IPS-11a (cell line): ENCODE results near the gene NR4A2.
"Not testable (repeated sequence)": the region's sequence is repeated elsewhere in the genome, so short reads cannot be mapped to it uniquely, and the experiment has no call there.

Experiments used
- H3K4me3 ChIP-seq: one replicate; pipeline ENCODE4 v1.5.1; 2013; ENCODE audit warnings: low read depth, low read length, control low read depth

The NR4A2 gene

DNA sequence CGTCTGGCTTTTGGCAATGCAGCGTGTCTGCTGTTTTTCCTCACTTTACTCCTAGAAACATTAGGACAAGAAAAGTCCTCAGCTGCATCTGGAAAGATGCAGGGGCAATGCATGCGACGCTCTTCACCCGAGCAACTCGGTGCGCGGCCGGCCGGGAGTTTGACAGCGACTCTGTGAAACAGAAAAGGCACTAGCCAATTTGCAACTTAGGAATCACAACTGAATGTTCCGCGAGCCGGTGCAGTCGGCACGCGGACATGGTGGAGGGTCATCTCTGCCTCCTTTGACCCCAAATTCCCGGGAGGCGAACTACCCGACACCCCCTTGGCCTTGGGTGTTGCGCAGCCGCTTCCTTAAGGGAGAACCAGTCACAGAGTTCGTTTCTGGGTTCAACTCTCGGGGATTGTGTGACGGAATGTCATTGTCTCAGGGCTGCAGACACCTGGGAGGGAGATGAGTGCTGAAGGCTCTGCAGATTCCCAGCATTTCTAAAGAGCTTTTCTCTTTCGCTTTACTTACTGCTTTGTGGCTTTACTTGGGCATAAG, 9.8 kb downstream of the NR4A2 start:
- peak overlapping the region; percentile 30 for H3K4me3 ChIP-seq

- no peak overlapping the region for H3K4me3 ChIP-seq
These were observed 10.4 kb downstream of the NR4A2 start for GRCh38 chr2:156322051-156322685.

GRCh38 chr2:156321243-156321904, 11.1 kb downstream of the NR4A2 start:
- H3K4me3 ChIP-seq: no peak overlapping the region

GRCh38 chr2:156320486-156321098, 11.9 kb downstream of the NR4A2 start:
- peak overlapping the region; percentile 21 for H3K4me3 ChIP-seq

GRCh38 chr2:156319811-156320485, 12.6 kb downstream of the NR4A2 start:
- H3K4me3 ChIP-seq: peak overlapping the region; percentile 21

DNA sequence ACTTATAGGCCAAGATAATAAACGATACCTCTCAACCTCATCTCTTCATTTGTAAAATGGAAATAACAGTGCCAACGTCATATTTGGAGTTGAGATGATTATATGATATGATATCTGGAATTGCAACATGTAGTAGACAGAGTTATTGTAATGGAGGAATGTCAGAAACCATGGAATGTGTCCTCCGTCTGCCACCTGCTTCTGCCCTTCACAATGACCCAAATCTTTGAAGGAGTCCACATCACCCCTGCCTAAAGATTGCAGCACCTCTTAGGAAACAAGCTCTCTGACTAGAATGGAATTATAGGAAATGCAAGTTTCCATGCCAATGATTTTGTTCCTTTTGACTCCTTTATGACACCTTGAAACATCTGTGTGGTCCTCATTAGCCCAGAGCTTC, 14.9 kb downstream of the NR4A2 start:
- H3K4me3 ChIP-seq: no peak overlapping the region

- H3K4me3 ChIP-seq: no peak overlapping the region
These were observed 20.5 kb downstream of the NR4A2 start for GRCh38 chr2:156311976-156312375.

DNA sequence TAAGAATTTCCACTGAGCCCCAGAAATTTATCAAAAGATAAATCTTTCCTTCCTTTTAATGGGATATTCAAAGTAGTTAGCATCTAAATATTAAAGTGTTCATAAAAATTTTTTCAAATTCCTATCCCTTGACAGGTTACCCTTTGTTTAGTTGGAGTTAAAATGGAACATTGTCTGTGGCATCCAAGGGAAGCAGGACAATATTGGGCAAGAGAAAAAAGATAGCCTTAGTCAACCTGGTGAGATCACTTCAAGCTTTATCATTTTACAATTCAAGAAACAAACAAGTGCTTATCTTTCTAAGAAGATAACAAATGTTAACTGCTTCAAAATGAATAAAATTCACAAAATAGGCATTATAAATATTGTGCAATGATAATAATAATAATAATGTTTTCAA, 21.7 kb downstream of the NR4A2 start:
- no peak overlapping the region for H3K4me3 ChIP-seq

DNA sequence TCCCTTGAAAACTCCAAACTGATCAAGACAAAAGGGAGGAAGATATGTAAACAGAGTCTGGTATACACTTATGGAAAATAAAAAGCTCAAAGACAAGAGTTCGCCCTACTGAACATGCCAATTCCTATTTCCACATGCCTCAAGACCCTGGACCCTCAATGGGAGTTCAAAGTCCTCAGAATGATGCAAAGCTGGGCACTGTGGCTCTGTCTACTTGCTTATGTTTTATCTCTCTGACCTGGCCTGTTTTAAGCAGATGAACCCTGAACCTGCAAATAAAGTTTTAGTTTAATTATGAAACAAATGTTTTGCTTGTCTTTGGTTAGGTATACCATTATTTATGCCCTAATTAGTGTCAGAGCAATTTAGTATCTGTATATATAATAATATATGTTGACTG, 22.6 kb downstream of the NR4A2 start:
- no peak overlapping the region for H3K4me3 ChIP-seq

GRCh38 chr2:156309167-156309566, 23.4 kb downstream of the NR4A2 start:
- H3K4me3 ChIP-seq: no peak overlapping the region

DNA sequence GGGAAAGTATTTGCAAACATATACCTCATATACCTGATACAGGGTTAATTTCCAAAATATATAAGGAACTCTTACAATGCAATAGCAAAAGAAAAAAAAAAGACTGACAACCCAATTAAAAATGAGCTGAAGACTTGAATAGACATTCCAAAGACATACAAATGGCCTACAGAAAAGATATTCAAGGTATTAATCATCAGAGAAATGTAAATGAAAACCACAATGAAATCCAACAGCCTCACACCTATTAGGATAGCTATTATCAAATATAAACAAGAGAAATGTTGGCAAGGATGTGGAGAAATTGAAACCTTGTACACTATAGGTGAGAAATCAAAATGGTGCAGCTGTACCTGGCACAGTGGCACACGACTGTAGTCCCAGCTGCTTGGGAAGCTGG, 25.7 kb downstream of the NR4A2 start:
- no peak overlapping the region for H3K4me3 ChIP-seq

- no peak overlapping the region for H3K4me3 ChIP-seq
These were observed 27.4 kb downstream of the NR4A2 start for GRCh38 chr2:156305121-156305520.

GRCh38 chr2:156300337-156300736, 32.2 kb downstream of the NR4A2 start:
- no peak overlapping the region for H3K4me3 ChIP-seq

GRCh38 chr2:156294945-156295580, 37.5 kb downstream of the NR4A2 start:
- H3K4me3 ChIP-seq: no peak overlapping the region

DNA sequence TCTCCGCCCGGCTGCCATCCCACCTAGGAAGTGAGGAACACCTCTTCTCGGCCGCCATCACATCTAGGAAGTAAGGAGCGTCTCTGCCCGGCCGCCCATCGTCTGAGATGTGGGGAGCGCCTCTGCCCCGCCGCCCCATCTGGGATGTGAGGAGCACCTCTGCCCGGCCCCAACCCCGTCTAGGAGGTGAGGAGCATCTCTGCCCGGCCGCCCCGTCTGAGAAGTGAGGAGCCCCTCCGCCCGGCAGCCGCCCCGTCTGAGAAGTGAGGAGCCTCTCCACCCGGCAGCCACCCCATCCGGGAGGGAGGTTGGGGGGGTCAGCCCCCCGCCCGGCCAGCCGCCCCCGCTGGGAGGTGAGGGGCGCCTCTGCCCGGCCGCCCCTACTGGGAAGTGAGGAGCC, 39.1 kb downstream of the NR4A2 start:
- not testable (repeated sequence) for H3K4me3 ChIP-seq

- no peak overlapping the region for H3K4me3 ChIP-seq
These were observed 52.9 kb downstream of the NR4A2 start for GRCh38 chr2:156279446-156280150.
